ENCODE measurements around the gene PARM1.

The PARM1 gene

DNA sequence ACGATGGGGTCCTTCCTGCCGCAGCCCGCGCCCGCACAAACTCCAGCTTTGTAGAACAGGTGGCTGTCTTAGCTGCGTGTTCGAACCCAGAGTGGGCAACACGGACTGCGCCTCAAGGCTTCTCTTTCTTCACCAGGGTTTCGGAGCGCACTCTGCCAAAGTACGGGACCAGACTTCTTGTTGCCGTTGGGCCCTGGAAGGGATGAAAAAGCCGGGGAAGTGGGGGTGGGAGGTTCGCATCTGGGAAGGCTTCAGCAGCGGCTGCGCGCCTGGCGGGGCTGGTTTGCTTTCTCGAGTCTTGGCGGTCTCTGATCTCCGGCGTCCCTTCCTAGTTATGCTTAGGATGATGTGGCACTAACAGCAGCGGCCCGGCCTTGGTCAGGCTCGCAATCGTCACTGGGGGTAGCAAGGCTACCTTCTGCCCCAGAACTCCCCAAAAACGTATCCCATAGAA lies 673 bp downstream of the PARM1 start:
- TF ChIP-seq EP300 (IDR thresholded peaks at IDR 0.05; ENCODE audit: borderline replicate concordance), result no peak
- TF ChIP-seq CREB1 (IDR thresholded peaks at IDR 0.05; ENCODE audit: low read depth), result no peak
- TF ChIP-seq TCF12 (IDR thresholded peaks at IDR 0.05; ENCODE audit: low read depth), result no peak
- TF ChIP-seq FOXM1 (IDR thresholded peaks at IDR 0.05; ENCODE audit: borderline replicate concordance, low read depth), result no peak
- no peak for TF ChIP-seq TAF1 (IDR thresholded peaks at IDR 0.05; ENCODE audit: low read depth)
- TF ChIP-seq, protein P1, sequence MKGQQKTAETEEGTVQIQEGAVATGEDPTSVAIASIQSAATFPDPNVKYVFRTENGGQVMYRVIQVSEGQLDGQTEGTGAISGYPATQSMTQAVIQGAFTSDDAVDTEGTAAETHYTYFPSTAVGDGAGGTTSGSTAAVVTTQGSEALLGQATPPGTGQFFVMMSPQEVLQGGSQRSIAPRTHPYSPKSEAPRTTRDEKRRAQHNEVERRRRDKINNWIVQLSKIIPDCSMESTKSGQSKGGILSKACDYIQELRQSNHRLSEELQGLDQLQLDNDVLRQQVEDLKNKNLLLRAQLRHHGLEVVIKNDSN (IDR thresholded peaks at IDR 0.05), result no peak
- no peak for TF ChIP-seq RAD21 (IDR thresholded peaks at IDR 0.05; ENCODE audit: low read depth)
- no peak for TF ChIP-seq REST (IDR thresholded peaks at IDR 0.05; ENCODE audit: low read depth)
- TF ChIP-seq ZBTB7A (IDR thresholded peaks at IDR 0.05; ENCODE audit: low read depth), result no peak
- no peak for TF ChIP-seq EGR1 (IDR thresholded peaks at IDR 0.05)
- no peak for TF ChIP-seq MAX (IDR thresholded peaks at IDR 0.05)

GRCh38 chr4:74934016-74934831 lies 1.3 kb downstream of the PARM1 start:
- no peak for TF ChIP-seq RAD21 (IDR thresholded peaks at IDR 0.05; ENCODE audit: low read depth)

DNA sequence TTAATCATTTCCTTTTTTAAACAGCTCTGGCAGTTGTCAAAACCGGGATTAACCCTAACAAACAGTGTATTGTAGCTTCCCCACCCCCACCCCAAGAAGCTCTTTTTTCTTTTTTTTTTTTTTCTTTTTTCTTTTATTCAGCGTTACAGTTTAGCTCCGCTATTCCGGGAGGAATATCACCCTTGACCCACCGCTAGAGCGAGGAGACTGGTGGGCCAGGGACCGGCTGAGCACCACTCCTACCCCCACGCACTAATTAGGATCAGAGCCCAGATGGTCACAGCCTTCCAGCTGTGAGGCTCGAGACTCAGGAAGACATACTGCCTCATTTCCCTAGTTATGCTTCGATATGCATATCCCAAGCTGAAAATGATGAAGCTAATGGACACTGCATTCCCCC lies 2.0 kb downstream of the PARM1 start:
- no peak for TF ChIP-seq CEBPB (IDR thresholded peaks at IDR 0.05)
- TF ChIP-seq EGR1 (IDR thresholded peaks at IDR 0.05), result no peak
- no peak for TF ChIP-seq RAD21 (IDR thresholded peaks at IDR 0.05; ENCODE audit: low read depth)
- no peak for TF ChIP-seq EP300 (IDR thresholded peaks at IDR 0.05; ENCODE audit: borderline replicate concordance)
- no peak for TF ChIP-seq MAX (IDR thresholded peaks at IDR 0.05)
- no peak for TF ChIP-seq TCF12 (IDR thresholded peaks at IDR 0.05; ENCODE audit: low read depth)
- TF ChIP-seq ZBTB7A (IDR thresholded peaks at IDR 0.05; ENCODE audit: low read depth), result no peak
- TF ChIP-seq, protein P1 (IDR thresholded peaks at IDR 0.05), result no peak
- TF ChIP-seq TAF1 (IDR thresholded peaks at IDR 0.05; ENCODE audit: low read depth), result no peak
- no peak for TF ChIP-seq TEAD4 (IDR thresholded peaks at IDR 0.05)
- no peak for TF ChIP-seq NFIC (IDR thresholded peaks at IDR 0.05)
- TF ChIP-seq REST (IDR thresholded peaks at IDR 0.05; ENCODE audit: low read depth), result no peak
- TF ChIP-seq CREB1 (IDR thresholded peaks at IDR 0.05; ENCODE audit: low read depth), result no peak
- TF ChIP-seq YY1 (IDR thresholded peaks at IDR 0.05; ENCODE audit: low read depth), result no peak

DNA sequence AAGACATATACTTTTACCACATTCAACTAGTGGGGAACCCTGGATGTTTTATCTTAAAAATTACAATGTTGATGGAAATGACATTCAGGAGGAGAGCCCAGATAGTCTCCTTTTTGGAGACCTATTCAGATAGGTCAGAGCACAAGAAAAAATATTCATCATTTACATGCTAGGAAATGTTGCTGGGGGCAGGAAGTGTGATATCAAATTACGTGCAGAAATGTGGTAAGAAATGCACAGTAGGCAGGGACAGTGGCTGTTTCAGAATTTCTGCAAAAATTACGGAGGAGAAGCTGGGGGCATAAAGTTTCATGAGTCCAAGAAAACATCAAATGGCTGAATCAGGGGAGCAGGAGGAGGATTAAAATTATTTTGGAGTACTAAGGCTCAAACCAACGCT lies 8.2 kb downstream of the PARM1 start:
- TF ChIP-seq CEBPB (IDR thresholded peaks at IDR 0.05), result no peak
- no peak for TF ChIP-seq YY1 (IDR thresholded peaks at IDR 0.05; ENCODE audit: low read depth)
- no peak for TF ChIP-seq FOXM1 (IDR thresholded peaks at IDR 0.05; ENCODE audit: borderline replicate concordance, low read depth)
- no peak for TF ChIP-seq TCF12 (IDR thresholded peaks at IDR 0.05; ENCODE audit: low read depth)
- no peak for TF ChIP-seq EP300 (IDR thresholded peaks at IDR 0.05; ENCODE audit: borderline replicate concordance)
- no peak for TF ChIP-seq RAD21 (IDR thresholded peaks at IDR 0.05; ENCODE audit: low read depth)
- TF ChIP-seq CREB1 (IDR thresholded peaks at IDR 0.05; ENCODE audit: low read depth), result no peak
- no peak for TF ChIP-seq EGR1 (IDR thresholded peaks at IDR 0.05)
- no peak for TF ChIP-seq TEAD4 (IDR thresholded peaks at IDR 0.05)
- no peak for TF ChIP-seq REST (IDR thresholded peaks at IDR 0.05; ENCODE audit: low read depth)
